GM20431 (cell line): Measurements from ENCODE around the gene ATP11A.
"Not testable (repeated sequence)": the region's sequence is repeated elsewhere in the genome, so short reads cannot be mapped to it uniquely, and the experiment has no call there.

ENCODE experiments used
- in situ Hi-C: fragments of 300-500 bp; cut with MseI, MboI; formaldehyde crosslinking; loops from one replicate; pipeline ENCODE4 v1.15.0; 2020; ENCODE audit warnings: low sequenced_read_pairs; ENCODE audit not compliant: unreplicated experiment

The ATP11A gene

GRCh38 chr13:112828082-112828699, 138.4 kb downstream of the ATP11A start:
- in situ Hi-C loops: no loop called here

GRCh38 chr13:112828756-112829155, 138.9 kb downstream of the ATP11A start:
- in situ Hi-C loops: no loop called here

- in situ Hi-C loops: no loop called here
Measured at GRCh38 chr13:112831196-112831595, 141.4 kb downstream of the ATP11A start.

GRCh38 chr13:112831801-112832200, 142.0 kb downstream of the ATP11A start:
- in situ Hi-C loops: no loop called here

GRCh38 chr13:112832811-112833210, 143.0 kb downstream of the ATP11A start:
- in situ Hi-C loops: no loop called here

- in situ Hi-C loops: no loop called here
Measured at GRCh38 chr13:112833551-112834257, 143.9 kb downstream of the ATP11A start.

GRCh38 chr13:112835344-112835743, 145.5 kb downstream of the ATP11A start:
- in situ Hi-C loops: no loop called here

GRCh38 chr13:112835796-112836195, 146.0 kb downstream of the ATP11A start:
- in situ Hi-C loops: no loop called here

- in situ Hi-C loops: no loop called here
Measured at GRCh38 chr13:112836940-112837339, 147.1 kb downstream of the ATP11A start.

- in situ Hi-C loops: no loop called here
Measured at GRCh38 chr13:112837371-112838037, 147.7 kb downstream of the ATP11A start.

- in situ Hi-C loops: no loop called here
Measured at GRCh38 chr13:112838038-112838841, 148.4 kb downstream of the ATP11A start.

- in situ Hi-C loops: no loop called here
Measured at GRCh38 chr13:112838842-112839117, 148.9 kb downstream of the ATP11A start.

GRCh38 chr13:112839356-112840105, 149.7 kb downstream of the ATP11A start:
- in situ Hi-C loops: no loop called here

- in situ Hi-C loops: no loop called here
Measured at GRCh38 chr13:112840472-112841302, 150.8 kb downstream of the ATP11A start.

- in situ Hi-C loops: not testable (repeated sequence)
Measured at GRCh38 chr13:112841303-112842015, 151.6 kb downstream of the ATP11A start.

- in situ Hi-C loops: no loop called here
Measured at GRCh38 chr13:112842343-112842856, 152.6 kb downstream of the ATP11A start.

- in situ Hi-C loops: no loop called here
Measured at GRCh38 chr13:112842931-112843391, 153.1 kb downstream of the ATP11A start.

GRCh38 chr13:112843392-112844111, 153.7 kb downstream of the ATP11A start:
- in situ Hi-C loops: no loop called here
